Parathyroid adenoma (tissue), 2 donors: ENCODE data around the gene SLC2A6.

ENCODE experiments used
- H2AFZ ChIP-seq: fragments of 300-600 bp; sonication (generic); one replicate; pipeline ENCODE4 v1.7.0; 2017; ENCODE audit warnings: antibody characterized with exemption, mild to moderate bottlenecking
- H3K27ac ChIP-seq: fragments of 300-600 bp; sonication (generic); one replicate; pipeline ENCODE4 v1.7.0; 2017
- H3K27me3 ChIP-seq: fragments of 300-600 bp; sonication (generic); one replicate; pipeline ENCODE4 v1.7.0; 2017; ENCODE audit warnings: low read length; ENCODE audit not compliant: control insufficient read depth, insufficient read depth
- H3K36me3 ChIP-seq: fragments of 300-600 bp; sonication (generic); one replicate; pipeline ENCODE4 v1.7.0; 2017; ENCODE audit warnings: low read length; ENCODE audit not compliant: control insufficient read depth, insufficient read depth
- H3K4me1 ChIP-seq: fragments of 300-600 bp; sonication (generic); one replicate; pipeline ENCODE4 v1.7.0; 2017; ENCODE audit warnings: control low read depth
- H3K4me2 ChIP-seq: fragments of 300-600 bp; sonication (generic); one replicate; pipeline ENCODE4 v1.7.0; 2017; ENCODE audit warnings: low read length
- H3K4me3 ChIP-seq: fragments of 300-600 bp; sonication (generic); one replicate; pipeline ENCODE4 v1.7.0; 2017; ENCODE audit warnings: low read depth, low read length
- H3K79me2 ChIP-seq: fragments of 300-600 bp; sonication (generic); one replicate; pipeline ENCODE4 v1.7.0; 2017; ENCODE audit warnings: control low read depth
- H3K9ac ChIP-seq: fragments of 300-600 bp; sonication (generic); one replicate; pipeline ENCODE4 v1.7.0; 2017; ENCODE audit warnings: mild to moderate bottlenecking
- H3K9me3 ChIP-seq: fragments of 300-600 bp; sonication (generic); one replicate; pipeline ENCODE4 v1.7.0; 2017; ENCODE audit warnings: low read length; ENCODE audit not compliant: control insufficient read depth
- CTCF ChIP-seq: fragments of 300-600 bp; sonication (generic); IDR thresholded peaks from one replicate; pipeline ENCODE4 v1.7.0; 2017; ENCODE audit warnings: antibody characterized with exemption, mild to moderate bottlenecking
- donor health status: primary hyperparathyroidism.

SLC2A6 gene

GRCh38 chr9:133516256-133516960, 37.5 kb upstream of the SLC2A6 start:
- Histone ChIP-seq H3K79me2 (no peaks in the 10 kb centered on the region), H3K9me3 (no peaks in the 10 kb centered on the region), H2AFZ (no peak overlapping the region), H3K4me2 (no peak overlapping the region), H3K27me3 (no peaks in the 10 kb centered on the region), H3K27ac (no peak overlapping the region), H3K36me3 (no peaks in the 10 kb centered on the region), H3K4me1 (no peaks in the 10 kb centered on the region), H3K4me3 (no peak overlapping the region), H3K9ac (no peak overlapping the region)
- TF ChIP-seq CTCF = no peak

GRCh38 chr9:133515615-133516255, 36.8 kb upstream of the SLC2A6 start:
- Histone ChIP-seq H3K4me3 (no peak overlapping the region), H3K27ac (no peak overlapping the region), H3K9ac (no peak overlapping the region), H2AFZ (no peak overlapping the region), H3K4me2 (no peak overlapping the region), H3K9me3 (no peaks in the 10 kb centered on the region), H3K79me2 (no peaks in the 10 kb centered on the region), H3K27me3 (no peaks in the 10 kb centered on the region), H3K36me3 (no peaks in the 10 kb centered on the region), H3K4me1 (no peaks in the 10 kb centered on the region)
- no peak for TF ChIP-seq CTCF

GRCh38 chr9:133515240-133515610, 36.3 kb upstream of the SLC2A6 start:
- no peaks in the 10 kb centered on the region for H3K27me3 ChIP-seq
- no peaks in the 10 kb centered on the region for H3K4me1 ChIP-seq
- no peak overlapping the region for H3K4me2 ChIP-seq
- H3K9me3 ChIP-seq = no peaks in the 10 kb centered on the region
- no peaks in the 10 kb centered on the region for H3K36me3 ChIP-seq
- no peaks in the 10 kb centered on the region for H3K79me2 ChIP-seq
- H3K27ac ChIP-seq = no peak overlapping the region
- H3K9ac ChIP-seq = no peak overlapping the region
- H2AFZ ChIP-seq = no peak overlapping the region
- no peak overlapping the region for H3K4me3 ChIP-seq
- TF ChIP-seq CTCF = no peak

GRCh38 chr9:133514460-133515239, 35.8 kb upstream of the SLC2A6 start:
- Histone ChIP-seq H3K27me3 (no peaks in the 10 kb centered on the region), H3K9ac (no peak overlapping the region), H2AFZ (no peak overlapping the region), H3K4me1 (no peaks in the 10 kb centered on the region), H3K27ac (no peak overlapping the region), H3K4me3 (no peak overlapping the region), H3K9me3 (no peaks in the 10 kb centered on the region), H3K79me2 (no peaks in the 10 kb centered on the region), H3K4me2 (no peak overlapping the region), H3K36me3 (no peaks in the 10 kb centered on the region)
- TF ChIP-seq CTCF = no peak
